Smooth muscle cell (in vitro differentiated cells): ENCODE measurements around the gene CLTCL1. TPM values are rescaled to one million over a fixed set of nuclear protein-coding genes. Genes with fewer than 3 reads are reported as not detected.

Source experiments
- DNase-seq: peaks from one replicate; lab custom pipeline; 2025; ENCODE audit not compliant: unreplicated experiment; lab: John Stamatoyannopoulos, UW
- H2AFZ ChIP-seq: fragments of 200-600 bp; sonication (generic); 2 replicates; pipeline ENCODE4 v1.6.0; 2016; ENCODE audit warnings: antibody characterized with exemption, low read depth, mild to moderate bottlenecking
- H3F3A ChIP-seq: fragments of 200-600 bp; sonication (generic); 2 replicates; pipeline ENCODE4 v1.6.0; 2017; ENCODE audit warnings: antibody characterized with exemption, low read depth
- H3K27ac ChIP-seq: fragments of 200-600 bp; sonication (generic); 2 replicates; pipeline ENCODE4 v1.5.1; 2016; ENCODE audit warnings: low read depth, mild to moderate bottlenecking
- H3K27me3 ChIP-seq: fragments of 200-600 bp; sonication (generic); 2 replicates; pipeline ENCODE4 v1.6.1; 2016; ENCODE audit warnings: low read depth, mild to moderate bottlenecking
- H3K36me3 ChIP-seq: fragments of 200-600 bp; sonication (generic); 2 replicates; pipeline ENCODE4 v1.5.1; 2016; ENCODE audit warnings: low read depth
- H3K4me1 ChIP-seq: fragments of 200-600 bp; sonication (generic); 2 replicates; pipeline ENCODE4 v1.5.1; 2016; ENCODE audit warnings: low read depth
- H3K4me2 ChIP-seq: fragments of 200-600 bp; sonication (generic); 2 replicates; pipeline ENCODE4 v1.6.0; 2016; ENCODE audit warnings: mild to moderate bottlenecking
- H3K4me3 ChIP-seq: fragments of 200-600 bp; sonication (generic); 2 replicates; pipeline ENCODE4 v1.5.1; 2016; ENCODE audit warnings: mild to moderate bottlenecking
- H3K79me2 ChIP-seq: fragments of 200-600 bp; sonication (generic); 2 replicates; pipeline ENCODE4 v1.6.0; 2016; ENCODE audit warnings: low read depth, mild to moderate bottlenecking
- H3K9ac ChIP-seq: fragments of 200-600 bp; sonication (generic); 2 replicates; pipeline ENCODE4 v1.6.0; 2016; ENCODE audit warnings: low read depth
- H3K9me3 ChIP-seq: fragments of 200-600 bp; sonication (generic); replicated peaks from 2 replicates; pipeline ENCODE4 v1.5.1; 2016; ENCODE audit warnings: low read depth
- H4K20me1 ChIP-seq: fragments of 200-600 bp; sonication (generic); 2 replicates; pipeline ENCODE4 v1.6.0; 2016; ENCODE audit warnings: low read depth
- CTCF ChIP-seq: fragments of 200-600 bp; sonication (generic); IDR thresholded peaks from 2 replicates; pipeline ENCODE4 v1.5.1; 2017; ENCODE audit warnings: borderline replicate concordance, mild to moderate bottlenecking, antibody characterized with exemption; ENCODE audit not compliant: insufficient read depth, poor library complexity, severe bottlenecking
- WGBS: methylation state at CpG from one replicate; pipeline ENCODE4 v1.1.7; 2016; ENCODE audit warnings: low lambda C conversion rate; 5-methylcytosine and 5-hydroxymethylcytosine counted together
- polyA plus RNA-seq: library from polyadenylated mRNA; unstranded; fragments of >200 nt; fragmentation: Nextera tagmentation; extraction: Ambion mirVana; gene quantifications from 2 replicates; pipeline ENCODE4 v1.2.1, GENCODE V29; 2016
- total RNA-seq: library from RNA; depleted of rRNA; stranded (reverse); fragments of >200 nt; gene quantifications from 2 replicates; pipeline ENCODE4 v1.2.3, GENCODE V29; 2014

The CLTCL1 gene
- total and polyA plus RNA-seq, 2 experiments from 2014 or later, result 4.7 to 9.0 TPM

- H3K4me1 ChIP-seq, result peaks cover 18% of the 10 kb centered on the region
- peaks cover 7% of the 10 kb centered on the region for H4K20me1 ChIP-seq
- no peak overlapping the region for H3K4me2 ChIP-seq
- no peaks in the 10 kb centered on the region for H3K9me3 ChIP-seq
- no peak for DNase-seq
- H3K27me3 ChIP-seq, result peaks cover 48% of the 10 kb centered on the region
- H3K9ac ChIP-seq, result no peak overlapping the region
- no peaks in the 10 kb centered on the region for H3F3A ChIP-seq
- no peak overlapping the region for H2AFZ ChIP-seq
- no peak overlapping the region for H3K27ac ChIP-seq
- peaks cover 18% of the 10 kb centered on the region for H3K79me2 ChIP-seq
- H3K4me3 ChIP-seq, result no peak overlapping the region
- WGBS, result 83% methylated on average over 17 of the region's 17 CpGs
- H3K36me3 ChIP-seq, result no peaks in the 10 kb centered on the region
- no peak for TF ChIP-seq CTCF
Observed at GRCh38 chr22:19168088-19168890, 123.2 kb downstream of the CLTCL1 start.

GRCh38 chr22:19167106-19167869, 124.2 kb downstream of the CLTCL1 start:
- Histone ChIP-seq H3K36me3 (no peaks in the 10 kb centered on the region), H3K4me3 (no peak overlapping the region), H3K9me3 (no peaks in the 10 kb centered on the region), H3K79me2 (peaks cover 8% of the 10 kb centered on the region), H2AFZ (no peak overlapping the region), H3K9ac (no peak overlapping the region), H3K4me2 (no peak overlapping the region), H3F3A (no peaks in the 10 kb centered on the region), H3K4me1 (peaks cover 13% of the 10 kb centered on the region), H4K20me1 (peaks cover 2% of the 10 kb centered on the region), H3K27ac (no peak overlapping the region), H3K27me3 (peaks cover 50% of the 10 kb centered on the region)
- DNase-seq, result no peak
- TF ChIP-seq CTCF, result no peak
- 82% methylated on average over 13 of the region's 13 CpGs for WGBS

- Histone ChIP-seq H2AFZ (no peak overlapping the region), H4K20me1 (no peaks in the 10 kb centered on the region), H3K9ac (no peak overlapping the region), H3K4me3 (no peak overlapping the region), H3K4me2 (no peak overlapping the region), H3K79me2 (no peaks in the 10 kb centered on the region), H3K4me1 (peaks cover 11% of the 10 kb centered on the region), H3K27me3 (peaks cover 57% of the 10 kb centered on the region), H3F3A (no peaks in the 10 kb centered on the region), H3K36me3 (no peaks in the 10 kb centered on the region), H3K9me3 (no peaks in the 10 kb centered on the region), H3K27ac (no peak overlapping the region)
- TF ChIP-seq CTCF, result no peak
- 85% methylated on average over 8 of the region's 8 CpGs for WGBS
- no peak for DNase-seq
Observed at GRCh38 chr22:19166421-19166820, 125.1 kb downstream of the CLTCL1 start.
